GM12873 (cell line): ENCODE results near the gene GJA4.

Source experiments
- CTCF ChIP-seq: IDR thresholded peaks from 2 replicates; pipeline ENCODE4 v1.5.1; 2012; ENCODE audit warnings: low read depth, mild to moderate bottlenecking, moderate library complexity, low read length, control low read depth; ENCODE audit not compliant: insufficient read depth; ENCODE audit errors: missing control alignments

The GJA4 gene

GRCh38 chr1:34749992-34750391 lies 42.8 kb upstream of the GJA4 start:
- TF ChIP-seq CTCF, result no peak

GRCh38 chr1:34750610-34751009 lies 42.2 kb upstream of the GJA4 start:
- TF ChIP-seq CTCF, result no peak

GRCh38 chr1:34753163-34753562 lies 39.6 kb upstream of the GJA4 start:
- no peak for TF ChIP-seq CTCF

GRCh38 chr1:34754964-34755637 lies 37.7 kb upstream of the GJA4 start, which contains the start of gene GJB5:
GJB5 (plus strand) TSS chr1:34755047; CDS start chr1:34757331, 2,284 bp downstream.
- TF ChIP-seq CTCF, result no peak

- no peak for TF ChIP-seq CTCF
These were observed 36.8 kb upstream of the GJA4 start for GRCh38 chr1:34755961-34756360.

GRCh38 chr1:34757386-34757785 lies 35.4 kb upstream of the GJA4 start:
- TF ChIP-seq CTCF, result no peak

GRCh38 chr1:34758751-34759150 lies 34.0 kb upstream of the GJA4 start:
- TF ChIP-seq CTCF, result no peak
